ENCODE results near the gene TBC1D13. TPM values are rescaled to one million over a fixed set of nuclear protein-coding genes. Genes with fewer than 3 reads are reported as not detected.

Gene TBC1D13
- polyA plus RNA-seq, 1 donor from 2014 or later = 30.0 TPM

GRCh38 chr9:128821584-128822406 is 34.7 kb downstream of the TBC1D13 start:
- Histone ChIP-seq H2AFZ (ENCODE audit: low read depth, low read length) (no peak overlapping the region), H3K9me2 (ENCODE audit: insufficient read depth, low read length) (no peaks in the 10 kb centered on the region), H3K36me3 (ENCODE audit: insufficient read depth, low read length) (no peaks in the 10 kb centered on the region), H3K4me2 (ENCODE audit: low read length) (no peak overlapping the region), H3K27me3 (ENCODE audit: insufficient read depth, low read depth, low read length) (no peaks in the 10 kb centered on the region), H3K4me3 (ENCODE audit: low read length) (no peak overlapping the region), H3K79me2 (replicated peaks; ENCODE audit: insufficient read depth, low read length) (no peaks in the 10 kb centered on the region), H4K20me1 (ENCODE audit: insufficient read depth) (no peaks in the 10 kb centered on the region), H3F3A (ENCODE audit: insufficient read depth, low read length, poor library complexity, severe bottlenecking) (no peaks in the 10 kb centered on the region), H3K9ac (ENCODE audit: low read length) (no peak overlapping the region), H3K27ac (ENCODE audit: low read length) (no peak overlapping the region), H3K9me3 (ENCODE audit: low read length) (no peaks in the 10 kb centered on the region)
- TF ChIP-seq RAD21 (conservative IDR thresholded peaks at IDR 0.05) = no peak
- no peak for TF ChIP-seq TAF1 (IDR thresholded peaks at IDR 0.05; ENCODE audit: low read depth)
- no peak for TF ChIP-seq SMC3 (conservative IDR thresholded peaks at IDR 0.05; ENCODE audit: poor library complexity)
- no peak for TF ChIP-seq EZH2 (IDR thresholded peaks at IDR 0.05; ENCODE audit: borderline replicate concordance, insufficient read depth, low read length, poor library complexity, severe bottlenecking)
- TF ChIP-seq MXI1 (conservative IDR thresholded peaks at IDR 0.05; ENCODE audit: poor library complexity, severe bottlenecking) = no peak
- TF ChIP-seq POLR2AphosphoS5 (IDR thresholded peaks at IDR 0.05) = no peak
- TF ChIP-seq CTCF (IDR thresholded peaks at IDR 0.05; ENCODE audit: poor library complexity, severe bottlenecking) = no peak
- no peak for TF ChIP-seq REST (IDR thresholded peaks at IDR 0.05; ENCODE audit: borderline replicate concordance)
- no peak for TF ChIP-seq EP300 (conservative IDR thresholded peaks at IDR 0.05; ENCODE audit: poor library complexity, severe bottlenecking)

- no peak for TF ChIP-seq TAF1 (IDR thresholded peaks at IDR 0.05; ENCODE audit: low read depth)
- no peak for TF ChIP-seq SMC3 (conservative IDR thresholded peaks at IDR 0.05; ENCODE audit: poor library complexity)
- no peak for TF ChIP-seq MXI1 (conservative IDR thresholded peaks at IDR 0.05; ENCODE audit: poor library complexity, severe bottlenecking)
- no peak for TF ChIP-seq EZH2 (IDR thresholded peaks at IDR 0.05; ENCODE audit: borderline replicate concordance, insufficient read depth, low read length, poor library complexity, severe bottlenecking)
- no peak for TF ChIP-seq POLR2AphosphoS5 (IDR thresholded peaks at IDR 0.05)
- no peak for TF ChIP-seq CTCF (IDR thresholded peaks at IDR 0.05; ENCODE audit: poor library complexity, severe bottlenecking)
- TF ChIP-seq REST (IDR thresholded peaks at IDR 0.05; ENCODE audit: borderline replicate concordance) = no peak
- TF ChIP-seq RAD21 (conservative IDR thresholded peaks at IDR 0.05) = no peak
- TF ChIP-seq EP300 (conservative IDR thresholded peaks at IDR 0.05; ENCODE audit: poor library complexity, severe bottlenecking) = no peak
- no peak overlapping the region for H2AFZ ChIP-seq (ENCODE audit: low read depth, low read length)
- no peaks in the 10 kb centered on the region for H4K20me1 ChIP-seq (ENCODE audit: insufficient read depth)
- no peak overlapping the region for H3K27ac ChIP-seq (ENCODE audit: low read length)
- no peak overlapping the region for H3K4me2 ChIP-seq (ENCODE audit: low read length)
- H3K9ac ChIP-seq (ENCODE audit: low read length) = no peak overlapping the region
- H3K9me3 ChIP-seq (ENCODE audit: low read length) = no peaks in the 10 kb centered on the region
- no peaks in the 10 kb centered on the region for H3F3A ChIP-seq (ENCODE audit: insufficient read depth, low read length, poor library complexity, severe bottlenecking)
- no peaks in the 10 kb centered on the region for H3K9me2 ChIP-seq (ENCODE audit: insufficient read depth, low read length)
- no peak overlapping the region for H3K4me3 ChIP-seq (ENCODE audit: low read length)
- no peaks in the 10 kb centered on the region for H3K79me2 ChIP-seq (replicated peaks; ENCODE audit: insufficient read depth, low read length)
- H3K36me3 ChIP-seq (ENCODE audit: insufficient read depth, low read length) = no peaks in the 10 kb centered on the region
- no peaks in the 10 kb centered on the region for H3K27me3 ChIP-seq (ENCODE audit: insufficient read depth, low read depth, low read length)
These were observed 35.5 kb downstream of the TBC1D13 start for GRCh38 chr9:128822407-128823042.

Measured in neural cell (in vitro differentiated cells).